Measurements from ENCODE around the gene CENPH. TPM values are rescaled to one million over a fixed set of nuclear protein-coding genes. Genes with fewer than 3 reads are reported as not detected.
A peak's percentile ranks its signal among the peaks of the same experiment; 100 is the strongest.
"Not testable (repeated sequence)": the region's sequence is repeated elsewhere in the genome, so short reads cannot be mapped to it uniquely, and the experiment has no call there.

The CENPH gene
- total RNA-seq, 1 donor from 2014 or later, result 13.3 TPM

DNA sequence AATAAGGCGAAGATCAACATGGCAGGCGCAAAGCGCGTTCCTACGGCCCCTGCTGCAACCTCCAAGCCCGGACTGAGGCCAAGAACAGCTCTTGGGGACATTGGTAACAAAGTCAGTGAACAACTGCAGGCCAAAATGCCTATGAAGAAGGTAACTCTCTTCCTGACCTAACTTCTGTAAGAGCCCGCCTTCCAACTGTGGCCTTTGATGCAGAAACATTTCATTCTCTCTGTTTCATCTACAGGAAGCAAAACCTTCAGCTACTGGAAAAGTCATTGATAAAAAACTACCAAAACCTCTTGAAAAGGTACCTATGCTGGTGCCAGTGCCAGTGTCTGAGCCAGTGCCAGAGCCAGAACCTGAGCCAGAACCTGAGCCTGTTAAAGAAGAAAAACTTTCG, 21.5 kb upstream of the CENPH start:
- no peak for DNase-seq (ENCODE audit: low read depth)
- TF ChIP-seq, protein P1, sequence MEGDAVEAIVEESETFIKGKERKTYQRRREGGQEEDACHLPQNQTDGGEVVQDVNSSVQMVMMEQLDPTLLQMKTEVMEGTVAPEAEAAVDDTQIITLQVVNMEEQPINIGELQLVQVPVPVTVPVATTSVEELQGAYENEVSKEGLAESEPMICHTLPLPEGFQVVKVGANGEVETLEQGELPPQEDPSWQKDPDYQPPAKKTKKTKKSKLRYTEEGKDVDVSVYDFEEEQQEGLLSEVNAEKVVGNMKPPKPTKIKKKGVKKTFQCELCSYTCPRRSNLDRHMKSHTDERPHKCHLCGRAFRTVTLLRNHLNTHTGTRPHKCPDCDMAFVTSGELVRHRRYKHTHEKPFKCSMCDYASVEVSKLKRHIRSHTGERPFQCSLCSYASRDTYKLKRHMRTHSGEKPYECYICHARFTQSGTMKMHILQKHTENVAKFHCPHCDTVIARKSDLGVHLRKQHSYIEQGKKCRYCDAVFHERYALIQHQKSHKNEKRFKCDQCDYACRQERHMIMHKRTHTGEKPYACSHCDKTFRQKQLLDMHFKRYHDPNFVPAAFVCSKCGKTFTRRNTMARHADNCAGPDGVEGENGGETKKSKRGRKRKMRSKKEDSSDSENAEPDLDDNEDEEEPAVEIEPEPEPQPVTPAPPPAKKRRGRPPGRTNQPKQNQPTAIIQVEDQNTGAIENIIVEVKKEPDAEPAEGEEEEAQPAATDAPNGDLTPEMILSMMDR (IDR thresholded peaks at IDR 0.05; ENCODE audit: insufficient read depth, low read length, poor library complexity, severe bottlenecking), result no peak
- Histone ChIP-seq H3K4me3 (ENCODE audit: low read depth, low read length) (peak overlapping the region; percentile 88), H3K27me3 (ENCODE audit: control insufficient read depth, insufficient read depth, low read length) (no peaks in the 10 kb centered on the region), H3K36me3 (ENCODE audit: control insufficient read depth, insufficient read depth, low read length) (peaks cover 1% of the 10 kb centered on the region)

DNA sequence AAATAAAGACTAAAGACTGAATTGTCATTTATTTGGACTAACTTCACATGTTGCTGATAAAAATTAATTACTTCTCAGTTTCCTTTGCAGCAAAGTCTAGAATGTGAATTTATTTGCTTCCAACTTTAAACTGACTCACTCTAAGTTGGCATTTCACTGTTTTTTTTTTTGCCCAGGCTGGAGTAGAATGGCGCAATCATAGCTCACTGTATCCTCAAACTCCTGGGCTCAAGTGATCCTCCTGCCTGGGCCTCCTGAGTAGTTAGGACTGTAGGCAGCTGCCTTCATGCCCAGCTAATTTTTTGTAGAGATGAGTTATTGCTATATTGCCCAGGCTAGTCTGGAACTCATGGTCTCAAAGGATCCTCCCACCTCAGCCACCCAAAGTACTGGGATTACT, 18.9 kb upstream of the CENPH start:
- no peak for DNase-seq (ENCODE audit: low read depth)
- TF ChIP-seq, protein P1 (IDR thresholded peaks at IDR 0.05; ENCODE audit: insufficient read depth, low read length, poor library complexity, severe bottlenecking), result no peak
- H3K36me3 ChIP-seq (ENCODE audit: control insufficient read depth, insufficient read depth, low read length), result peaks cover 6% of the 10 kb centered on the region
- no peak overlapping the region for H3K4me3 ChIP-seq (ENCODE audit: low read depth, low read length)
- H3K27me3 ChIP-seq (ENCODE audit: control insufficient read depth, insufficient read depth, low read length), result no peaks in the 10 kb centered on the region

DNA sequence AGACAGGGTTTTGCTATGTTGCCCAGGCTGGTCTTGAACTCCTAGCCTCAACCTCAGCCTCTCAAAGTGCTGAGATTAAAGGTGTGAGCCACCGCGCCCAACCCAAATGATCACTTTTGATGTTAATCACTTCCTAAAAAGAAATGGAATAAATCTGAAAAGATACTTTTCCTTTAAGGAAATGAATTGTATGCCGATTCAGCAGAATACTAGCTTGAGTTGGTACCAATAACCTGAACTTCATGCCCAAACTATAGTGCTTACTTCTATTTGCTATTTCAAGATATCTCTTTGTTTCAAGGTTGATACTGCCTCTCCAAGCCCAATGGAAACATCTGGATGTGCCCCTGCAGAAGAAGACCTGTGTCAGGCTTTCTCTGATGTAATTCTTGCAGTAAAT, 18.4 kb upstream of the CENPH start:
- TF ChIP-seq, protein P1 (IDR thresholded peaks at IDR 0.05; ENCODE audit: insufficient read depth, low read length, poor library complexity, severe bottlenecking), result no peak
- Histone ChIP-seq H3K27me3 (ENCODE audit: control insufficient read depth, insufficient read depth, low read length) (no peaks in the 10 kb centered on the region), H3K36me3 (ENCODE audit: control insufficient read depth, insufficient read depth, low read length) (peaks cover 6% of the 10 kb centered on the region), H3K4me3 (ENCODE audit: low read depth, low read length) (no peak overlapping the region)
- DNase-seq (ENCODE audit: low read depth), result no peak

DNA sequence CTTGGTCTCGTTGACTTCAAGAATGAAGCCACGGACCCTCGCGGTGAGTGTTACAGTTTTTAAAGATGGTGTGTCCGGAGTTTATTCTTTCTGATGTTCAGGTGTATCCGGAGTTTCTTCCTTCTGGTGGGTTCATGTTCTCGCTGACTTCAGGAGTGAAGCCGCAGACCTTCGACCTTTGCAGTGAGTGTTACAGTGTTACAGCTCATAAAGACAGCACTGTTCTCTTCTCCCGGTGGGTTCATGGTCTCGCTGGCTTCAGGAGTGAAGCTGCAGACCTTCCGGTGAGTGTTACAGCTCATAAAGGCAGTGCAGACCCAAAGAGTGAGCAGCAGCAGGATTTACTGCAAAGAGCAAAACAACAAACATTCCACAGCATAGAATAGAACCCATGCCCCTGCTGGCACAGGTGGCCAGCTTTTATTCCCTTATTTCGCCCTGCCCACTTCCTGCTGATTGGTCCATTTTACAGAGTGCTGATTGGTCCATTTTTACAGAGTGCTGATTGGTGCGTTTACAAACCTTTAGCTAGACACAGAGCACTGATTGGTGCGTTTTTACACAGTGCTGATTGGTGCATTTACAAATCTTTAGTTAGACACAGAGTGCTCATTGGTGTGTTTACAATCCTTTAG, 7.6 kb upstream of the CENPH start:
- H3K36me3 ChIP-seq (ENCODE audit: control insufficient read depth, insufficient read depth, low read length); DNase-seq (ENCODE audit: low read depth); H3K4me3 ChIP-seq (ENCODE audit: low read depth, low read length); H3K27me3 ChIP-seq (ENCODE audit: control insufficient read depth, insufficient read depth, low read length): not testable (repeated sequence)

DNA sequence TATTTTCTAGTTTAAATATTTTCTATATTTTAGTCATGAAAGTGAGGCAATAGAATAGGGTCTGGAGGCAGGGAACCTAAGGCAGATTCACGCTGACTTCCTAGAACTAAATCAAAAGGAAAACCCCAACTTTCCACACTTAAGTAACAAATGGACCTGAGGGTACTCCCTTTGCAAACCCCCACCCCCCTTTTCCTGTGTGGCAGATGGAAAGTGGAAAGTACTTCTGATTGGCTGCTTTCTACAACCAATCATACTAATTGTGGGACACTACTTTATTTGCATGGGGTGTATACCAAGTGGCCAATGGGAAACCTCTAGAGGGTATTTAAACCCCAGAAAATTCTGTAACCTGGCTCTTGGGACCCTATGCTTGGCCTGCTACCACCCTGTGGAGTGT, 4.8 kb upstream of the CENPH start:
- DNase-seq (ENCODE audit: low read depth), result no peak
- no peaks in the 10 kb centered on the region for H3K27me3 ChIP-seq (ENCODE audit: control insufficient read depth, insufficient read depth, low read length)
- H3K4me3 ChIP-seq (ENCODE audit: low read depth, low read length), result no peak overlapping the region
- no peaks in the 10 kb centered on the region for H3K36me3 ChIP-seq (ENCODE audit: control insufficient read depth, insufficient read depth, low read length)
- TF ChIP-seq, protein P1 (IDR thresholded peaks at IDR 0.05; ENCODE audit: insufficient read depth, low read length, poor library complexity, severe bottlenecking), result no peak

DNA sequence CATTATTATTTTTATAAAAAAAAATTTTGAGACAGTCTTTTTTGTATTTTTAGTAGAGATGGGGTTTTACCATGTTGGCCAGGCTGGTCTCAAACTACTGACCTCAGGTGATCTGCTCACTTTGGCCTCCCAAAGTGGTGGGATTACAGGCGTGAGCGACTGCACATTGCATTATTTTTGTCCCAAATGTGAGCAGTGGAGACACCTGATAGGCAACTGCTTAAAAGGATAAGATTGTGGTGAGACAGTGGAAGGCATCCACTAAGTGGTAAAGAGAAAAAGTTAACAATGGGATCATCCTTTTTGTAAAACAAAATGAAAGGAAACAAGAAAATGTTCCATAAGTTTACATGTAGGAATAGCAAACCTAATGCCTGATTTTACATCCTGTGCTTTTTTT, 2.0 kb upstream of the CENPH start:
- H3K27me3 ChIP-seq (ENCODE audit: control insufficient read depth, insufficient read depth, low read length), result no peaks in the 10 kb centered on the region
- TF ChIP-seq, protein P1 (IDR thresholded peaks at IDR 0.05; ENCODE audit: insufficient read depth, low read length, poor library complexity, severe bottlenecking), result no peak
- no peak overlapping the region for H3K4me3 ChIP-seq (ENCODE audit: low read depth, low read length)
- no peaks in the 10 kb centered on the region for H3K36me3 ChIP-seq (ENCODE audit: control insufficient read depth, insufficient read depth, low read length)
- no peak for DNase-seq (ENCODE audit: low read depth)

Data from kidney epithelial cell (primary cell).